Fibroblast of lung (primary cell): ENCODE results near the gene DYNC2I2. TPM values are rescaled to one million over a fixed set of nuclear protein-coding genes. Genes with fewer than 3 reads are reported as not detected.
A peak's percentile ranks its signal among the peaks of the same experiment; 100 is the strongest.

ENCODE experiments used
- DNase-seq, 2 donors: peaks; one replicate each; pipeline versions ENCODE4 v3.0.0 to v3.0.0-alpha.2; 2010; ENCODE audit warnings: low read depth in 2 of 2
- H2AFZ ChIP-seq: 2 replicates; pipeline ENCODE4 v1.5.1; 2012; ENCODE audit warnings: low read length, control low read depth, inconsistent platforms
- H3K27ac ChIP-seq: 2 replicates; pipeline ENCODE4 v1.5.1; 2011; ENCODE audit warnings: low read length, control low read depth; ENCODE audit not compliant: insufficient read depth
- H3K27me3 ChIP-seq: 2 replicates; pipeline ENCODE4 v1.5.1; 2011; ENCODE audit warnings: mild to moderate bottlenecking, low read length; ENCODE audit not compliant: control insufficient read depth, insufficient read depth
- H3K36me3 ChIP-seq: 2 replicates; pipeline ENCODE4 v1.5.1; 2011; ENCODE audit warnings: low read length; ENCODE audit not compliant: control insufficient read depth, insufficient read depth
- H3K4me1 ChIP-seq: 2 replicates; pipeline ENCODE4 v1.5.1; 2011; ENCODE audit warnings: low read length; ENCODE audit not compliant: control insufficient read depth, insufficient read depth; ENCODE audit errors: extremely low read depth
- H3K4me2 ChIP-seq: 2 replicates; pipeline ENCODE4 v1.5.1; 2011; ENCODE audit warnings: low read length, control low read depth; ENCODE audit not compliant: insufficient read depth; ENCODE audit errors: extremely low read depth
- H3K4me3 ChIP-seq, 4 experiments: fragments of 200-600 bp in 1 of 4; sonication (generic) in 1 of 4; replicated peaks in 1 of 4; 2 replicates each; pipeline ENCODE4 v1.5.1; 2011 to 2016; ENCODE audit warnings: low read length in 4 of 4, low read depth in 3 of 4, mild to moderate bottlenecking in 3 of 4, control low read depth in 2 of 4, inconsistent platforms in 1 of 4, mixed read lengths in 1 of 4; ENCODE audit not compliant: insufficient read depth in 1 of 4; ENCODE audit errors: control extremely low read depth in 1 of 4
- H3K79me2 ChIP-seq: 2 replicates; pipeline ENCODE4 v1.5.1; 2012; ENCODE audit warnings: mild to moderate bottlenecking, low read length, inconsistent platforms; ENCODE audit not compliant: control insufficient read depth, insufficient read depth
- H3K9ac ChIP-seq: 2 replicates; pipeline ENCODE4 v1.5.1; 2011; ENCODE audit warnings: mild to moderate bottlenecking, low read length, control low read depth; ENCODE audit not compliant: insufficient read depth
- H3K9me3 ChIP-seq: 2 replicates; pipeline ENCODE4 v1.5.1; 2012; ENCODE audit warnings: low read depth, low read length; ENCODE audit not compliant: control insufficient read depth, insufficient read depth
- H4K20me1 ChIP-seq: 2 replicates; pipeline ENCODE4 v1.5.1; 2011; ENCODE audit warnings: low read length; ENCODE audit not compliant: control insufficient read depth, insufficient read depth; ENCODE audit errors: extremely low read depth
- CTCF ChIP-seq, 2 donors: IDR thresholded peaks in 1 of 2; conservative IDR thresholded peaks in 1 of 2; 1 replicate in 1 of 2; 2 replicates in 1 of 2; pipeline ENCODE4 v1.5.1; 2011 to 2012; ENCODE audit warnings: low read length in 2 of 2, control low read depth in 1 of 2, inconsistent platforms in 1 of 2, low read depth in 1 of 2, mild to moderate bottlenecking in 1 of 2
- EZH2 ChIP-seq: IDR thresholded peaks from 2 replicates; pipeline ENCODE4 v1.5.1; 2012; ENCODE audit warnings: low read length, control low read depth, mild to moderate bottlenecking; ENCODE audit errors: missing control alignments
- polyA plus RNA-seq, 2 donors: library from polyadenylated mRNA; depleted of rRNA in 1 of 2; stranded (reverse) in 1 of 2; unstranded in 1 of 2; fragments of >200 nt; gene quantifications; 2 replicates each; pipeline ENCODE4 v1.2.1, GENCODE V29; 2011 to 2012; ENCODE audit warnings: missing spikeins in 1 of 2
- total RNA-seq: library from RNA; depleted of rRNA; stranded (reverse); fragments of >200 nt; gene quantifications from 2 replicates; pipeline ENCODE4 v1.2.1, GENCODE V29; 2014

The DYNC2I2 gene
- total and polyA plus RNA-seq, 2 donors (not counting 1 experiment from before 2014, with no cell fraction given), result 13.2 to 41.5 TPM

GRCh38 chr9:128636024-128636390, 20.6 kb downstream of the DYNC2I2 start:
- Histone ChIP-seq H3K27ac (peak overlapping the region; percentile 88), H3K9ac (peak overlapping the region; percentile 51), H3K4me1 (peaks cover 14% of the 10 kb centered on the region), H3K4me2 (no peak overlapping the region), H2AFZ (no peak overlapping the region), H3K4me3 (no peak overlapping the region), H3K79me2 (no peaks in the 10 kb centered on the region), H3K36me3 (peaks cover 26% of the 10 kb centered on the region), H3K27me3 (no peaks in the 10 kb centered on the region), H3K9me3 (no peaks in the 10 kb centered on the region), H4K20me1 (no peaks in the 10 kb centered on the region)
- DNase-seq, result no peak
- TF ChIP-seq EZH2, result no peak
- TF ChIP-seq CTCF (conservative IDR thresholded peaks at IDR 0.05 in 1 of 2, IDR thresholded peaks at IDR 0.05 in 1 of 2; ENCODE audit: low read depth in 1 of 2, low read length in 2 of 2), result no peak

GRCh38 chr9:128635266-128636023, 21.2 kb downstream of the DYNC2I2 start:
- Histone ChIP-seq H3K9me3 (no peaks in the 10 kb centered on the region), H3K36me3 (peaks cover 26% of the 10 kb centered on the region), H3K4me1 (peaks cover 14% of the 10 kb centered on the region), H2AFZ (no peak overlapping the region), H3K27ac (peak overlapping the region; percentile 88), H3K79me2 (no peaks in the 10 kb centered on the region), H3K4me2 (no peak overlapping the region), H3K27me3 (no peaks in the 10 kb centered on the region), H3K4me3 (no peak overlapping the region), H4K20me1 (no peaks in the 10 kb centered on the region), H3K9ac (peak overlapping the region; percentile 51)
- TF ChIP-seq CTCF (conservative IDR thresholded peaks at IDR 0.05 in 1 of 2, IDR thresholded peaks at IDR 0.05 in 1 of 2; ENCODE audit: low read depth in 1 of 2, low read length in 2 of 2), result peak; percentile 73 to 91
- TF ChIP-seq EZH2, result no peak
- DNase-seq, result peak; percentile 94 to 95

GRCh38 chr9:128634651-128635262, 21.9 kb downstream of the DYNC2I2 start:
- Histone ChIP-seq H3K4me2 (no peak overlapping the region), H4K20me1 (no peaks in the 10 kb centered on the region), H3K36me3 (peaks cover 32% of the 10 kb centered on the region), H3K27me3 (no peaks in the 10 kb centered on the region), H3K79me2 (no peaks in the 10 kb centered on the region), H3K4me3 (no peak overlapping the region), H3K9me3 (no peaks in the 10 kb centered on the region), H3K4me1 (peaks cover 14% of the 10 kb centered on the region), H3K27ac (peak overlapping the region; percentile 88), H2AFZ (no peak overlapping the region), H3K9ac (no peak overlapping the region)
- TF ChIP-seq CTCF (conservative IDR thresholded peaks at IDR 0.05 in 1 of 2, IDR thresholded peaks at IDR 0.05 in 1 of 2; ENCODE audit: low read depth in 1 of 2, low read length in 2 of 2) (no peak), EZH2 (no peak)
- DNase-seq, result no peak
